ENCODE results near the gene MGMT.
"Not testable (repeated sequence)": the region's sequence is repeated elsewhere in the genome, so short reads cannot be mapped to it uniquely, and the experiment has no call there.

MGMT gene

DNA sequence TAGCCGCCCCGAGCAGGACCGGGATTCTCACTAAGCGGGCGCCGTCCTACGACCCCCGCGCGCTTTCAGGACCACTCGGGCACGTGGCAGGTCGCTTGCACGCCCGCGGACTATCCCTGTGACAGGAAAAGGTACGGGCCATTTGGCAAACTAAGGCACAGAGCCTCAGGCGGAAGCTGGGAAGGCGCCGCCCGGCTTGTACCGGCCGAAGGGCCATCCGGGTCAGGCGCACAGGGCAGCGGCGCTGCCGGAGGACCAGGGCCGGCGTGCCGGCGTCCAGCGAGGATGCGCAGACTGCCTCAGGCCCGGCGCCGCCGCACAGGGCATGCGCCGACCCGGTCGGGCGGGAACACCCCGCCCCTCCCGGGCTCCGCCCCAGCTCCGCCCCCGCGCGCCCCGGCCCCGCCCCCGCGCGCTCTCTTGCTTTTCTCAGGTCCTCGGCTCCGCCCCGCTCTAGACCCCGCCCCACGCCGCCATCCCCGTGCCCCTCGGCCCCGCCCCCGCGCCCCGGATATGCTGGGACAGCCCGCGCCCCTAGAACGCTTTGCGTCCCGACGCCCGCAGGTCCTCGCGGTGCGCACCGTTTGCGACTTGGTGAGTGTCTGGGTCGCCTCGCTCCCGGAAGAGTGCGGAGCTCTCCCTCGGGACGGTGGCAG, at the start of gene MGMT:
TSS of gene MGMT (plus strand) at position 539 of the 656 bp plus-strand sequence.
- peak; percentile 21 to 96 (median 89) for DNase-seq

DNA sequence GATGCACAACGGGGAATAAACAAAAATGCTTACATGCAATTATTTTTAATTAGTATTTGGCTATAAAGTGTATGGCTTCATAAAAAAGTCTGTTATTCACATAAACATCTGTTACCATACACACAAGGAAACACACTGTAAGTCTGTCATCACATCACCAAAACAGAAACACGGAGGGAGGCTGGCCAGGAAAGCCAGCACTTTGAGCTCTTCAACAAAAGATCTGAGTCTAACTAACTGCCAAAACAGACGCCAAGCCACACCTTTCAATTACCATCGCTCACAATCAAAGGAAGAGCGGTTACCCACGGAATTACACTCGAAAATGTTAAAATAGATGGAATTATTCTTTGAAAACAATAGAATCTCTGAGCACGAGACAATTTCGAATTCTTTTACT, 49.2 kb upstream of the MGMT start:
- DNase-seq = no peak

DNA sequence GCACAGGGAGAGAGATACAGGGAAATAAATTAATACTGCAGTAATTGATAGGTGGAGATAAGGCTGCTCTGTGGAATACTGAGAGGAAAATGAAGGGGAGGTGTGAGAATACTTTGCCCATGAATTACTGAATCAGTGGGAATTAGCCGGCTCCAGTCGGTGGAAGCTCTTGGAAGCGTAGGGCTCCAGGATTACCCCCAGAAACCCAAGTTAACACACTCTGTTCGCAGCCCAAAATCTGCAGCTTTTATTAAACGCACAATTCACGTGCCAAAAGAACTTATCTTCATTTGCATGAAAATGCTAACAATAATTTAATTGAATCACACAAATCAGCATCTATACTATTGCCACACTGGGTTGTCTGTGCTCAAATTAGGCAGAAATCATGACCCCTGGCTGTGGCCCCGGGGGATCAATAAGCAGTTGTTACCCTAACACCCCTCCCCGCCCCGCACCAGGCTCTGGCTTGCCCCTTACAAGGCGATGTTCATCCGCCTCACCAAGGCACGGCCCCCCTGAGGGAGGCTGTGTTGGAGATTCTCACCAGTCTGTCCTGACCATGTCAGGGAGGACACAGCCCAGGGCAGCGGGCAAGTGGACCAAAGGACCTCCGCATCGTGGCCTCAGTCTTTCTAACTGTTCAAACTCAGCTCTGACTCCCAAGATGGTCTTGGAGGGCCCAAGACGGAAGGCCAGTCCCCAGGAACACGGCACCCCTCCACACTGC, 48.4 kb upstream of the MGMT start:
- DNase-seq = no peak

DNA sequence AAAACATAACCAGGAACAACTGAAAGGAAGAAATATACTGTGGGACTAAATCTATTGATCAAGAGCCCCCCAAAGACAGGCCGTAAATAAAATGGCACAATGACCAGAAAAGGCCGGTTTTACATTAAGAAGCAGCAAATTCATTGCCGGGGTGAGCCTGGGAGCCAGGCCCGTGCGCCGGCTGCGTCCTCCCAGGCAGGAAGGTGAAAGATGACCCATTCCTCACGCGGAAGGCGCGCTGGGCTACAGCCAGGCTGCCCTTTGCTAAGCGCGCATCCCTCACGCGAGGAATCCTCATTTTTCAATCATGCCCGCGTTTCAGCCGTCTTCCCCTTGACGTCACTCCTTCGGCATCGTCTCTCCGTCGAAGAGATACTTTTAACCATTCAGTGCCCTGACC, 47.6 kb upstream of the MGMT start:
- no peak for DNase-seq

DNA sequence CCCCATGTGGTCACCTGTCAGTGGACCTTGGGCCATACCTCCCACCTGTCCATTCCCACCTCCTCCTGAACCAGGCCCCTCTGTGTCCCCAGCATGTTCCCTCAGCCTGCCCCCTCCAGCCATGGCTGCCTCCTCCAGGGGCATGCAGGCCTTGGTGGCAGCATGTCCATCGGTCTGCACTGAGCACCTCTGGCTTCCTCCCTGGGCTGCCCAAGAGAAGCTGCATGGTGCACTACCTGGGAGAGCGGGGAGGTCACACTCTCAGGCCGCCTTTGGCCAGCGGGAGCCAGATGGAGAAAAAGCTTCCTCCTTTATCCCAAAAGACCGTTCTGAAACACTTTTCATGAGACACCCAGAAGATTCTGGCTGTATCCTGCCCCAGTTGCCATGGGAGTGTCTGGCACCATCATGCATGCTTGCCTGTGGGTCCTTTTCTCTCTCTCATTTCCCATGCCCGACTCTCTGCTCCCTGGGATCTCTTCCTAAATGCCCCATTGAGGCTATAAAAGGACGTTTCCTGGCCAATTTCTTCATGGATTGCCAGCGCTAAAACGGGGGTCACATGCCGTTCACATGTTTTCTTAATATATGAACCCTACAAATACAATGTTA, 45.5 kb upstream of the MGMT start:
- no peak for DNase-seq

DNA sequence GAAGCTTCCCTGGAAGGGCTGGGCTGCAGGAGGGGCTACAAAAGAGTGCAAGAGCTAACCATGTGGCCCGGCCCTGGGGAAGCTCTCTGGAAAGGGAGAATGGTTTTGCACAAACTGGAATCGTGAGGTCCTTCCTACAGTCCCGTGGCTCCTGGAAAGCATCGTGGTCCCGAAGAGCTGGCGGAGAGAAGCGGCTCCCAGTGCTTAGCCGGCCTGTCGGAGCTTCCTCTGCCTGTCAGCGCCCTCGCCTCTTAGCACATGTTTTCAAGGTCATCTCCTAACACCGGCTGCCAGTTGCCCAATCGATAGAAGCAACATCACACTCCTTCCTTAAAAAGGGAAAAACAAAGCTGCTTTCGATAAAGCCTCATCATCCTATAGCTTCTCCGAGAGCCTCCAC, 42.1 kb upstream of the MGMT start:
- DNase-seq = no peak

DNA sequence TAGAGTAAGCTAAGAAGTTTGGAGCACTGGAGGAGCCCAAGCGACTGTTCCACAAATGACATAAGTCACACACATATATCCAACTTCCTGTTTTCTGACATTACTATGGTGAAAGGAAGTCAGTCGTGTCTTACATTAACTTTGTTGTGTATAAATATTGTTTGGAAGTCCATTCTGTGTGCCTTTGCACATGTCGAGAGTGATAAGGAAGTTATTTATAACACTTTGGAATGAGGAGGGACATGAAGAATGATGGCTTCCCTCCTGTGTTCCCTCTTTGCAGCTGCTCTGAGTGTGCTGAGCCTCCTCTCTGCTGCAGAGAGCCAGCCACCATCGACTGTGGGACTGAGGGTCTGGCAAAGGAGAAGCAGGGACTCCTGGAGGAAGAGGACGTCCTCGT, 40.4 kb upstream of the MGMT start:
- no peak for DNase-seq

DNA sequence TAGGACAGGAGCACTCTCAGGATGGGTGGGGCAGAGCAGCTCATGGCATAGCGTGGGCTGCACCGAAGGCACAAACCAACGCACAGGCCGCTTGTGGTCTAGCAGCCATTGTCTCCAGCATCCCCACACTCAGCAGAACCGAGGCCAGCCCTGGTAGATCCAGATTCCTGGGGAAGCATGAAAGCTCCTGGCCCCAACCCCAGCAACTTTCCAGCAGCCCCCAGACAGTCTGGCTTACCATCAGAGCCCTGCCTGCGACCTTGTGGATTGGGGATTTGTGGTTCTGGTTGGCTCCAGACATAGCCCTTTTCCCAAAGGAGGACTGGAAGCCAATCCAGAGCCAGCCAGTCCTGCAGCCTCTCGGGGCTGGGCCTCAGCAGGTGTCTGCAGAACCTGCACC, 33.8 kb upstream of the MGMT start:
- no peak for DNase-seq

DNA sequence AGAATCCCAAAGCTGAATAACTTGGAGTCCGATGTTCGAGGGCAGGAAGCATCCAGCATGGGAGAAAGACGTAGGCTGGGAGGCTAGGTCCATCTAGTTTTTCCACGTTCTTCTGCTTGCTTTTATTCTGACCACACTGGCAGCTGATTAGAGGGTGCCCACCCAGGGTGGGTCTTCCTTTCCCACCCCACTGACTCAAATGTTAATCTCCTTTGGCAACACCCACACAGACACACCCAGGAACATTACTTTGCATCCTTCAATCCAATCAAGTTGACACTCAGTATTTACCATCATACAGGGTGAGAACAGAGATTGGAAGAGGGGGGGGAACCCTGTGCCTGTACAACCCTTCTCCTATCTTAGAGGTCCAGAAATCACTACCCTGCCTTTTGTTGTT, 31.3 kb upstream of the MGMT start:
- not testable (repeated sequence) for DNase-seq

DNA sequence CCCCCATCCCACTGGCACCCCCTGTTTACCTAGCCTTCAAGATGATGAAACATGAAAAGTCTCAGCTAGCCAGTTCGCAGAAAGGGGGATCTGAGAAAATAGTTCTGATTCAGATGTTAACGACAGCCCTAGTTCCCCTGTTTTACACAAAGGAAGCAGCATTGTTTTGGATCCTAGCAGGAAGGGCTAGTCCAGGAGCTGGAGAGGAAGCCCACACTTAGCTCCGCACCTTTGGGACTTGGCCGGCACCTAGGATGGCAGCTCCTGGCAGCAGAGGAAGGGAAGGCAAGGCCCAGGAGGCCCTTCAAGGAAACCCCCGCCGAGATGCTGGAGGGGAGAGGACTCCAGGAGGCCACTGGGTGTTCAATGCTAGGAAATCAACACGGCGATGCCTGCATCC, 29.0 kb upstream of the MGMT start:
- DNase-seq = no peak

DNA sequence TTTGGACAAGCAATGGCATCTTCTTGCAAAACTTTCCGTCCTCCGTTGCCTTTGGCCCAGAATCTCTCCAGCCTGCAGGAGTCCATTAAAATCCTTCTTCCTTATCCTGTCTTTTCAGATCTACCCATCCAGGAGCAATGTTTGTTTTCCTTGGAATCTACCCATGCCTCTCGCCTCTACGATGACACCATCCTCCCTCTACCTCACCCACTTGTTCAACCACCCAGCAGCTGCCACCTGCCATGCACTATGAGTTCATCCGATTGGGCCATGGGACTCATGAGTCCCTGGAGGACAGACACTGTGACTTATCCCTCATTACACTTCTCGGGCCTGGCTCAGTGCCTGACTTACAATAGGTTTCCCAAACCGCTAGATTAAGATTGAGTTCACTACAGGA, 26.8 kb upstream of the MGMT start:
- DNase-seq = no peak

DNA sequence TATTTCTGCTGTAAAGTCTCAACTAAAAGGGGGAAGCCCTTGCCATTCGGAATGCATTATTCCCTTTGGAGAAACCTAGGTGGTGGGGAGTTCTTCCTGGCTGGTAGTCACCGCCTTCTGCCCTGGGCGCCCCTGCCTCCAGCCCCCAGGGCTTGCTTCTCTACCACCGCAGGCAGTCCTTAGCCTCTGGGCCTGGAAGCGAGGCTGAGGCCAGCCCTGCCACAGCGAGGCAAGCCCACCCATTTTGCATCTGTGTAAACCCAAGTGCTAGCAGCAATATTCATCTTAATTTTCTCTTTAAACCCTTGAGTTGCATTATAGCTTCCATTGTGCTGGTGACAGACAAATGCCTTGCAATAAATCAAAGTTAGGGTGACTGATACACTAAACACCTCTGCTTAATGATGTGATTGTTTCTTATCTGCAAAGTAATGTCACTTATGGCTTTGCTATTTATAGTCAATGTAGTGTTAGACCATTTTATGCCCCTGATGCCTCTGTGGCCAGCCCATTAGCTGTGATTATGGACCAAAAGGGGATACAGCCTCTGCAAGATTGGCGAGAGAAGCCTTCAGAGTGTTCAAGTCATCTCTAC, 26.2 kb upstream of the MGMT start:
- DNase-seq = no peak

DNA sequence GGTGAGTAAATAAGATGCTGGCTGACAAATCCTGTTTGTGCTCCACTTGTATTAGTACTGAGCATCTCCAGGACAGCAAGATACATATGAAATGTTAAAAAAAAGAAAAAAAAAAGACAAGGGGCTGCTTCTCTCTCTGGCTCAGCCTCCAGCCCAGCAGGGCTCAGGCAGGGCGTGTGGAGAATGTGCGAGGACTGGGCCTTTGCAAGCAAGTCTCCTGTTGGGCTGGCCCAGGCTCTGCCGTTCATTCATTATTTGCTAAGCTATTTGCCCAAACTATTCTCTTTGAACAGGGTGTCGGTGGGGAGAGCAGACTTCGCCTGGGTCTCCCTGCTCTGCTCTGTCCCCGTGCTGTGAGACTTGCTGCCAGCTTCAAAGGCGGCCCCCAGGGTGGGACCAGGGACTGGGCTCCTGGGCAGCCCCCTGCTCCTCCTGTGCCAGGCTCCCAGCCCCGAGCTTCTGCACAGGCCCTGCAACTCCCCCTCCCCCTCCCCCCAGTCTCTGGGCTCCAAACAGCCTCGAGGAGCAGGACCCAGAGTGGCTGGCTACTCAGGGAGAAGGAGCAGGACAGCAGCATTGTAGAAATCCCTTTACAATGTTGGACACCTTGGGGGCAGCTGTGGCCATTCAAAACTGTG, 25.6 kb upstream of the MGMT start:
- no peak for DNase-seq

DNA sequence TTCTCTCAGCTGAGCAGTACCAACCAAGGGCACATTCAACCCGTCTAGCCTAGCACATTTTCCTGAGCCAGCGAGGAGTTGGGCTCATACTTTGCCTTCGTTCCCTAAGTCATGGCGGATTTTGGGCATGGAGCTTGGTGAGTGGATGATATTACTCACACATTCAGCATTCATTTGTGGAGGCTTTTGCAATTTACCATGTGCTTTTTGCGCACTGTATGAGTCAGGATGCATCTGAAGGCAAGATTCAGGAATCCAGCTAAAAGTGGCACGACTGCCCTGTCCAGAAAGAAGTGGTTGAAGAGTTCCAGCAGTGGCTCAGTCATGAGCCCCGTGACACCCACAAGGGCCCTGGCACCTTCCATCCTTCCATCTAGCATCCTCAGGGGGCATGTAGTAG, 24.2 kb upstream of the MGMT start:
- no peak for DNase-seq

DNA sequence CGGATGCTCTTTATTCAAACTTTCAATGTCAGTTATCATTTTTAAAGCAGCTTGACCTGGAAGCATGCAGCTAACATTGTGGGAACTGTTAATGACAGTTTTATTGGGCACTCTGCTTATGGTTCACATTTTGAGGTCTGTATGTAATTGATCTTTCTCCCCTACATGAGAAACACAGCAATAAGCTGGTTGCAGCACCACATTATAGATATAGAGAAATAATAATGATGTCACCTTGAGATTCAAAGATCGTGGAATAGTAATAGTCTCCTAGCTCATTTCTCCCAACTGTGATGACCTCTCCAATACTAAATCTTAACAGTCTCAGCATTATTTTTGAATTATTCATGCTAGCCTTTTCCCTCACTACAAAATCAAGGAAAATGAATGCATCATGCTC, 22.7 kb upstream of the MGMT start:
- no peak for DNase-seq

DNA sequence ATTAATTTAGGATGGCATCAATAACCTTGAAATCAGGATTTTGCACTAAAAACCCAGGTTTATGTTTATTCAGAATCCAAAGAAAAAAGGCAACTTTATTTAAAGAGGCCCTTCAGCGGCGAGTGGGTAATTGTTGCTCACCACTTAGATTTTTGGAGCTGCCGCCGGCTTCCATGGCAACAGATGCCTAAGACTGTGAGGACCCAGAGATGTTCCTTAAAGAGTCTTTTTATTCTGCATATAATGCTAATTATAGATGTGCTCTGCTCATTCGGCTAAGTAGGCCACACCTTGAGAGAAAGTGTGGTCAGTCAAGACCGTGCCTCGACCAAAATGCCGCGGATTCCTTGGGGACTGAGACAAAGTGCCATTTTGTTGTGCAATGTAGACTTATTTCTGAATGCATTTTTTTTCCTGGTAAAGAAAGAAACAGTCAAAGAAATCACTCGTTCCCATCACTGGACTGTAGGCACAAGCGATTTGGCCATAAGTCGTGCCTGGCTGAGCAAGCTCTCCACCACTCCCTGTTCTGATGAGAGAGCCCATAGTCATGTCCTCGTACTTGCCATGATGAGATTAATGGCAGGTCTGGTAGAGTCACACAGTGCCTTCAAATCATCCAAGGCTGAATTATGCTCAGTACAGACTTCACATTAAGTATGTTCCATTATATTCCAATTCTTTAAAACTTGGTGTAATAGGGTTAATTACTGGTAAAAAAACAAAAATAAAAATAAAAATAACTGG, 21.4 kb upstream of the MGMT start:
- DNase-seq = peak in 3 of 56 donors; percentile 2 to 35 (median 6)

DNA sequence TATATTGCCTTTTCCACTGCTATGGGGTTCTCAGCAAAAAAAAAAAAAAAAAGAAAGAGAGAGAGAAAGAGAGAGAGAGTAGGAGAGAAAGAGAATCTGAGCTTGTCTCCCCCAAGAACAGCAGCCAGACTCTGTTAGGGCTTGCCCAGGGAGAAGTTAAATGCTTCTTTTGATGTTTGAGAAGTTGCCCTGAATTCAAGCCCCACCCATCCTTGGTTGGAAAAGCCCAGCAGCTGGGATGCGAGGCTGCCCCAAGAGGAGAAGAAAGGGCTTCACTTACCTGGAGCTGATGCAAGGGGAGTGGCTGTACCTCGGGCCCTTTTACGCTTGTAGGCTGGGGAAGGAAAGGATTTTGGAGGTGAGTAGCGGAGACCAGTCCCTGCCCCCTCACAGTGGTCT, 20.9 kb upstream of the MGMT start:
- DNase-seq = no peak

DNA sequence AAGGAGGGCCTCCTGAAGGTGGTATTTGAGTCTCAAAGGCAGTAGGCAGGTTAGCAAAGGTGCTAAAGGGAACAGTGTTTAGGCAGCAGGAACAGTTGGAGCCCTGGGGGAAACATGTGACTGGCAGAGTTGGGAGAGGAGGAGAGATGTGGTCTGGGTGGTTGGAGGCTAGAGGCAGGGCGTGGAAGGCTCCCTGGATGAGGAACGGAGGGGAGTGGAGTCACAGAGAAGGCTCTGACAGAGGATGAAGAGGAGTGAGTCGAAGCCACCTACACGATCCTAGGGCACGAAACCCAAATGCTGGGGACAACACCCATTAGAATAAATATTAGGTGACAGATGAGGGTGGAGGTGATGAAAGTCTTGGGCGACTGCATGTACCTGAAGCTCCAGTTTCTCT, 19.6 kb upstream of the MGMT start:
- DNase-seq = no peak

DNA sequence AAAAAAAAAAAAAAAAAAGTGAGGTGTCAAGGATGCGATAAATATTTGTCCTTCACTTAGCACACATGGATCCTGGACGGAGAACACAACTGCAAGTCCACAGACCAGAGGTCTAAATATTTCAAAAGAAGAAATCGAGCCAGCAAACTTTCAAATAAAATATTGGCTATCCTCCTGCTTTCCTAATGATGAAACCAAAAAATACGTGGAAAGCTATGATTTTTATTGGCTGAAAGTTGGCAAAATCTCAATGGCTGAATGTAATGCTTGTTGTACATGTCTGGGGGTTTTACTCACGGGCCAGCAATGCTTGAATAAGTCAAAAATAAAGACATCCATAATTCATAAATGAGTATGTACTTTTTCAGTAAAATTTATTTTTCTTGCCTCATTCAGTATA, 19.0 kb upstream of the MGMT start:
- no peak for DNase-seq

DNA sequence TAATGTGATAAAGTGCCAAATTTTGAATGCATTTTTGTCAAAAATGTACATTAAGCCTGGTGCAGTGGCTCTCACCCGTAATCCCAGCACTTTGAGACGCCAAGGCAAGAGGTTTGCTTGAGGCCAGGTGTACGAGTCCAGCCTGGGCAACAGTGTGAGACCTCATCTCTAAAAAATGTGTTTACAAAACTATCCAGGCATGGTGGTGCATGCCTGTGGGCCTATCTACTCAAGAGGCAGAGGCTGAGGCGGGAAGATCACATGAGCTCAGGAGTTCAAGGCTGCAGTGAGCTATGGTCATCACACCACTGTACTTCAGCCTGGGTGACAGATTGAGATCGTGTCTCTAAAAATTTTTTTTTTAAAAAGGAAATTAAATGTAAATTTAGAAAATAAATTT, 18.5 kb upstream of the MGMT start:
- no peak for DNase-seq

DNA sequence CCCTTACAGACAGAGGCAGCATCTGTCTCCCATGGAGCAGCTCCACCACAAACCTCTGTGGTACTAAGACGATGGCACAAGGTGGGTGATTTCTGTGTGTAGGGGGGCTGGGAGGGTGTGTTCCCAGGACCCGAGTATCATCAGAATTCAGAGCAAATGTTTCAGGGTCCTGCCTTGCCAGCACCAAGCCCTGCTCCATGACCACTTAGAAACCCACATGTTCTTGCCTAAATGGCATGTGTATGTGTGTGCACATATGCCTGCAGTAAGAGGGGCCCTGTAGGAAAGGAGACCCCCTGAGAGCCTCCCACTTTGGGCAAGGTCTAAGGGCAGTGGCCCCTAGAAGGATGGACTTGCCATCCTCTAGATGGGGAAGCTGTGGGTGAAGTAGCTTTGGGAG, 17.1 kb upstream of the MGMT start:
- DNase-seq = no peak
